Retina (tissue), 1 donor: Measurements from ENCODE around the gene HSPG2.
A peak's percentile ranks its signal among the peaks of the same experiment; 100 is the strongest.
"Not testable (repeated sequence)": the region's sequence is repeated elsewhere in the genome, so short reads cannot be mapped to it uniquely, and the experiment has no call there.

ENCODE experiments used
- DNase-seq: peaks from one replicate; pipeline ENCODE4 v3.0.0-alpha.2; 2016

The HSPG2 gene

DNA sequence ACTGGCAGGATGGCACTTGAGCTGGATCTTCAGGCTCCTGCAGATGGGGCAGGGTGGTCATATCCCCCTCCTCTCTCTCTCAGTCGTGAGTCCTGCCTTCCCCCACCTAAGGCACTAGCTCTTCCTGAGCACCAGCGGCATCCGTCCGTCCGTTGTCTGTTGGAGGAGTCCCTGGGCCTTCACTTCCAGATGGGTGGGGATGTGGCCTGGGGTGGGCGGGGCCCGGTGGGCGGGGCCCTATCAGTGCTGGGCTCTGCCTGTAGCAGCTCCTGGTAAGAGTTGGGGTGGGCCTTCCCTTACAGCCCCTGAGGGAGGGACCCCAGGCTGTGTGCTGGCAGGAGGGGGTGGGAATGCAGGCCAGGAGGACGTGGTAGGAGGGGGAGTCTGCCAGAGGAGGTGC, 114.8 kb downstream of the HSPG2 start:
- no peak for DNase-seq

DNA sequence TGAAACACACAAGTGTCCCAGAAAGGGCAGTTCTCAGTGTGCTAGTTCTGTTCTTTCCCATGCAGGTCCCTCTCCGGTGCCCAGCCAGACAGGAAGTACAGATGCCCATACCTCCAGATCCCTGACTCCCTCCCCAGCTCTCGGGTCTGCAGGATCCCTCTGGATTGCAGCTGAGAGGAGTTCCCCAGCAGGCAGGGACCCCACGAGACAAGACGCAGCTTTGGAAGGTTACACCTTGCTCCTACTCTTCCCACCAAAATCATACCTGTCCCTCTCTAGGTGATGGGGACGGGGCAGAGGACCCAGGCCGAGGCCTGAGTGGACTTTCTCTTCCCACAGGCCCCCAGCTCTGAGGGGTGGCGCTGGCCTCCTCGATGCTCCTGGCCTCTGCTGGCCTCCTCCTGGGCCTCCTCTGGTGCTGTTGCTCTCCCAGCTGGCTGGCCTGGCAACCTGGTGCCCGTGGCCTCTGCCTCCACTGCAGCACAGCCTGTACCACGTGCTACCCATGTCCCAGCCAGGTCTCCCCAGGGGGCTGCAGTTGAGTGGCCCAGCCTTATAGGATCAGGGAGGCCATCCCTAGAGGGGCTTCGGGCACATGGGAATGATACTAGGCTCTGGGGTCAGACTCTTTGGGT, 115.6 kb downstream of the HSPG2 start:
- DNase-seq, result no peak

DNA sequence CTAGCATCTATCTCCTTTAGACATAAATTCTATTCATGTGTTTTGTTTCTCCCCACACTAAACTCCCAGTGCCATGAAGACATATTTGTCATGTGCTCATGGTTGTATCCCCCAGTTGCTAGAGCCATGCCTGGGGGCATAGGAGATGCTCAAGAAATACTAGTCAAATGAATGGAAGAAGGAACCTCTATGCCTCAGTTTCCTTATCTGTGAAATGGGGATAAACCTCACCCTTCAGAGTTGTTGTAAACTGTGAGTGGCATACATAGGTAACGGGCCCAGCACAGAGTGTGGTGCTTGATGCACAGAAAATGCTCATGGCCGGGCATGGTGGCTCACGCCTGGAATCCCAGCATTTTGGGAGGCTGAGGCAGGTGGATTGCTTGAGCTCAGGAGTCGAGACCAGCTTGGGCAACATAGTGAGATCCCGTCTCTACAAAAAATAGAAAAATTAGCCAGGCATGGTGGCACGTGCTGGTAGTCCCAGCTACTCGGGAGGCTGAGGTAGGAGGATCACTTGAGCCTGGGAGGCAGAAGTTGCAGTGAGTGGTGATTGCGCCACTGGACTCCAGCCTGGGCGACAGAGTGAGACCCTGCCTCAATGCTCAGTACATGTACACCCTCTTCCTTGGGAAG, 116.4 kb downstream of the HSPG2 start:
- DNase-seq, result no peak

DNA sequence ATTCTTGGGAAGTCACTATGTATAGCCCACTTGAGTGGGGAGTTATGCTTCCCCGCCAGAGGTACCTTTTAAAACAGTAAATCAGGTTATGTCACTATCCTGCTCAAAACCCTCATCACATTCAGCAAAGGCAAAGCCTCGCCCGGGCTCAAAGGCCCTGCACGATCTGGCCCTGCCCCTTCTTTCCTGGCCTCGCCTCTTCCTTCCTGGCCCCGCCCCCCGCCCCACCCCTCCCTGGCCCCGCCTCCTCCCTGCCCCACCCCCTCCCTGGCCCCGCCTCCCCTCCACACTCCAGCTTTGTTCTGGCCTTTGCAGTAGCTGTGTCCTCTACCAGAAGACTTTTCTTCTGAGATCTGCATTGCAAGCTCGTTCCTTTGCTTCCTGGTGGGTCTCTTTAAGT, 118.5 kb downstream of the HSPG2 start:
- no peak for DNase-seq

DNA sequence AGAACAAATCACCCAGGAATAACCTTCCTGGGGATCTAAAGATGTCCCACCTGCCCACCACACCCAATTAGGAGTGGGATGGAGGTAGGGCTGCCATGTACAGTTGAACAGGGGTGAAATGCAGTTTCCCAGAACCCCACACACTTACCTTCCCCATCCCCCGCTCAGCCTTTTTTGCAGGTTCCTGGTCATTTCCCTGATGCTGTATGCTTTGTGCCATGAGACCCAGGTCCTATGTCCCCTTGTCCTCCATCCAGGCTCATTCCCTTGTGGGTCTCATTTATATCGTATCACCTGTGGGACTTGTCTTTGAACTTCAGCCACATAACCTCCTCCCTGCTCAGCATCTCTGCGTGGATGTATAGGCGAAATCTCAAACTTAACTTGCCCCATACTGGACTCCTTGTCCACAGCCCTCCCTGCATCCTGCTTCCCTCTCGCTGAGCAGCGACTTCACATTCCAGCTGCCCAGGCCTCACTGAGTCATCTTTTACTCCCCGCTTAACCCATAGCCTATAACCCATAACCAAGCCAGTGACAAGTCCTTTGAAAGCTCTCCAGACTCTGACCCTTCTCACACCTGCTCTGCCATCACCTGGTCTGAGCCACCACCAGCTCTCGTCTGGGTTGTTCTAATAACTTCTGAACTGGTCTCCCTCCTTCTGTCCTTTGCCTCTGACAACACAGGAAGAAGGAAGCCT, 120.4 kb downstream of the HSPG2 start:
- DNase-seq, result no peak

DNA sequence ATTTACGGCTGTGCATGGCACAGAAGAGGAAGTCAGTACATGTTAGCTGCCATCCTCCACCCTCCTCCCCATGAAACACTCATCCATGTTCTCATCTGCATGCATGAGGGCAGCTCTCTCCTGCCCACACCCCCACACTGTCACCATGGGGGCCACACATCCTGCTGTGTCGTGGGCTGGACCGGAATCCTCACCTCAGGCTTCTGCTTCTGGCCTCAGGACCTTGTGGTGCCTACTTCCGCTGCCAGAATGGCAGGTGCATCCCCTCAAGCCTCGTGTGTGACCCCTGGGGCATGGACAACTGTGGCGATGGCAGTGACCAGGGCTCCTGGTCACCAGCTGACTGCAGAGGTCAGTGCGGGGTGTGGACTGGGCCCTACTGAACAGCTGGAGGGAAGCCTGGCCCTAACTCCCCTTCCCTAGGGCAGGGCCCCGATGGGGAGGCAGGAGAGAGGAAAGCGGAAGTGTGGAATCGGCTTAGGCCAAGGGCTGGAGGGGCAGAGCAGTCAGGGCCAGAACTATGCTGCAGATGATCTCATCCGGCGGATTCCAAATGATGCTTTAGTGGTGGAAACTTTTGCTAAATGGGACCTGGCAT, 121.3 kb downstream of the HSPG2 start:
- DNase-seq, result no peak

DNA sequence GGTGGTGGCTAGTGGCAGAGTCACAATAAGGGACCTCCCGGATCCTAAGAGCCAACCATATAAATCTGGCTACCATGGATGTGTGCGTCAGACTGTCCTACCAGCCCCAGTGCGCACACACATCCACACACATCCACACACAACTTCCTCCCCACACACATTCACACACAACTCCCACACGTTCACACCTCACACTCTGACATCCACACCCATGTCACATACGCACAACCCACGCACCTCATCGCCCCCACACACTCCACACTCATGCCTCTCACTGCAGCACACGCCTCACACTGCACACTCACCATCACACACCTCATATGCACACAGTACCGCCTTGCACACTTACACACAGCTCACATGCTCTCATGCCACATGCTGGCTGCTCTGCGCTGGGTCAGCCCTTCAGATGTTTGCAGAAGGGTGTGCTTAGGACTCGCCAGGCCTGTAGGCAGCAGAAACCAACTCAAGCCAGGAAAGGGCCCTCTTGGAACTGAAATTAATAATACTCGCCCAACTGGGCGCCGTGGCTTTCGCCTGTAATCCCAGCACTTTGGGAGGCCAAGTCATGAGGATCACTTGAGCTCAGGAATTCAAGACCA, 122.0 kb downstream of the HSPG2 start:
- DNase-seq, result no peak

DNA sequence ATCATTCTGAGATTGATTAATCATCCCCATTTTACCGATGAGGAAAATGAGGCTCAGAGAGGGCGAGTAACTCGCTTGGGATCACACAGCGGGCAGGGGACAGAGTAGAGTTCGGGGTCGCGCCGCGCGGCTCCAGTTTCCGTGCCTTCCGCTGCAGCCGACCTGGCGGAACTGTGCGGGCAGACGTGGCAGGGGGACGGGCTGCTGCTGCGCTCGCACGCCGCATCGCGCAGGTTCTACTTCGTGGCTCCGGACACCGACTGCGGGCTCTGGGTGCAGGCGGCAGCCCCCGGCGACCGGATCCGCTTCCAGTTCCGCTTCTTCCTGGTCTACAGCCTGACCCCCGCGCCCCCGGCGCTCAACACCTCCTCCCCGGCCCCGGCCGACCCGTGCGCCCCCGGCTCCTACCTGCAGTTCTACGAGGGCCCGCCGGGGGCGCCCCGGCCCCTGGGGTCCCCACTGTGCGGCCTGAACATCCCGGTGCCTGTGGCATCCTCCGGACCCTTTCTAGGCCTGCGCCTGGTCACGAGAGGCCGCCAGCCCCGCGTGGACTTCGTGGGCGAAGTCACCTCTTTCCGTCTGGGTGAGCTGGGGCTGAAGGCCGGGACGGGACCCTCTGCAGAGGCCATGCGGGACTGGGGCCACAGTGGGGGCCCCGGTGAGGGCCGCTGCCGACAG, 122.7 kb downstream of the HSPG2 start:
- peak; percentile 68 for DNase-seq

DNA sequence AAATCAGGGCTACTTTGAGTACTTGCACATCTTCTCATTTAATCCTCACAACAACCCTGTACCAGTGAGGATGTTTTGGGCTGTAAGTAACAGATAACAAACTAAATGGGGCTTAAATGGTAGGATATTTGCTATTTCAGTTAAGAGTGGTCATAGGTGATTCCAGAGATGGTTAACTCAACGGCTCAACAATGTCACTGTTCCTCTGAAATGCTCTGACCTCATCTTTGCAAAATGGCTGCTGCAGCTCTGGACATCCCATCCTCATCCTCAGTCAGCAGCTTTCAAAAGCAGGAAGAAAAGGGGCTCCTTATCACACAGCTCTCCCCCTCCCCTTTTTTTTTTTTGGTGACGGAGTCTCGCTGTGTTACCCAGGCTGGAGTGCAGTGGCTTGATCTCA, 123.6 kb downstream of the HSPG2 start:
- no peak for DNase-seq

DNA sequence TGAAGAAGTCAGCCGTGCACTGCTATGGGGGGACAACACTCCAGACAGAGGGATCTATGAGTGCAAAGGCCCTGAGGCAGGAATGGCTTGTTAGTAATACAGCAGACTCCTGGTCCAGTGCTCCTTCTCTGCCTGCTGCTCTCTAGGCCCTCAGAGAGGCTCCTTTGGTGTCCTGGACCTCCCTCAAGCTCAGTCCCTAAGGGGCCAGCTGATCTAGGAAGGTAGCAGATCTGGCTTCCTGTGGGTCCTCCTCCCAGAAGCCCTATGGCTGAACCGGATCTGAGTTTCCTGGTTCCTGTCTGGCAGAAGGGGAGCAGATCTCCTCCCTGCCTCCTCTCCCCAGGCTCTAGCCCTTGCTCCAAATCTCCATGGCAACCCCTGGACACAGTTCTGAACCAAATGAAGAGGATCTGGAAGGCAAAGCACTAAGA, 125.2 kb downstream of the HSPG2 start, which contains the start of gene LDLRAD2:
LDLRAD2 (plus strand) TSS at position 391 of the 431 bp plus-strand sequence. CDS start 187 bp downstream, outside the sequence.
- DNase-seq, result no peak

DNA sequence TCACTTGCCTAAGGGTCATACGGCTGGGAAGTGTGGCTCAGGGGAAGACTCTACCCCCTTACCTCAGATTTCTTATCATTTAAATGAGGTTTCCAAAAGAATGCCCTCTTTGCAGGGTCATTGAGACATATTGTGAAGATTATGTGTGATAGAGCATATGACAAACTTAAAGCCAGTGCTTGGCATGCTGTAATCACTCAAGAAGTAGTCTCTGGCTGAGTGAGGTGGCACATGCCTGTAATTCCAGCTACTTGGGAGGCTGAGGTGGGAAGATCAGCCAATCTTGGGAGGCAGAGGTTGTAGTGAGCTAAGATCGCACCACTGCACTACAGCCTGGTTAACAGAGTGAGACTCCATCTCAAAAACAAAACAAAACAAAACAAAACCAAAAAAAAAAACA, 132.6 kb downstream of the HSPG2 start:
- DNase-seq, result no peak

DNA sequence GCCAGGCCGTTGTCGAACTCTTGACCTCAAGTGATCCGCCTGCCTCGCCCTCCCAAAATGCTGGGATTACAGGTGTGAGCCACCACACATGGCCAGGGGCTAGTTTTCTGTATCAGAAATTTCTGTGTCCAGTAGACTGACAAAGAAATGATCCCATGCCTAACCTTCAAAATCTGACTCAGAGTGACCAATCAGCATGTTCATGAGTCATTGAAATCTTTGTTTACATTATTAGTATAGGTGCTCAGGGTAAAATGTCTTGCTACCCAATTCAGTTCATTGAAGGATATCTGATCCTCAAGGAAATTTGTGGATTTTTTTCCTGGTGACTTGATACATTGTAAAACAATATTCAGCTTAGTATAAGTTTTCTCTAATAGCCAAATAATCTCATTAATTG, 136.0 kb downstream of the HSPG2 start:
- no peak for DNase-seq

DNA sequence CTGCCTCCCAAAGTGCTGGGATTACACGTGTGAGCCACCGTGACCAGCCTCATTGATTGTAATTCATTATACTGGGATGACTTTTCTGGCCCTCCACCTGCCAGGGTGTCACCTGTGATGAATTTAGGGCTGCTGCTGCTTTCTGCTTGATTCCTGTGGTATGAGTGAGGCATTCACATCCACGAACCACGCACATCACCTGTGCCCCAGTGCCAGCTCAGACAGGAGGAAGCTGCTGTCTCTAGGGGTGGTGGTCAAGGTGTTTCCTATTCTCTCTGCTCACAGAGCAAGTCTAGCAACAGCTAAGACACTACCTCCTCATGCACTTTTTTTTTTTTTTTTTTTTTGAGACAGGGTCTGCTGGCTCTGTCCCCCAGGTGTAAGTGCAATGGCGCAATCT, 137.4 kb downstream of the HSPG2 start:
- no peak for DNase-seq

DNA sequence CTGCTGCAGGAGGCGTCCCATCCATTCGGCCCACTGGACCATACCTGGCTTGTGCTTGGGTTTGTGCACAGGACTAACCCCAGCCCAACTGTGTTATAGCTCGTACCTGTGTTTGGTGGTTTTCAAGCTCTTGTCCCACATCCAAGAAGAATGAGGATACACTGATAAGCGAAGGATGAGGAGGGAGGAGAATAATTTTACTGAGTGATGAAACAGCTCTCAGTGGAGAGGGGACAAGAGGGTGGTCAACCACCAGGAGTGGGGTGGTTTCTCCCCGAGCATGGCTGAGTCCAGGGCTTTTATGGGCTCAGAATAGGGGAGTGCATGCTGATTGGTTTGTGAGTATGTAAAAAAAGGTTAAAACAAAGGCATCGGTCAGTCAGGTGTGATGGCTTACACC, 142.0 kb downstream of the HSPG2 start:
- DNase-seq, result no peak

DNA sequence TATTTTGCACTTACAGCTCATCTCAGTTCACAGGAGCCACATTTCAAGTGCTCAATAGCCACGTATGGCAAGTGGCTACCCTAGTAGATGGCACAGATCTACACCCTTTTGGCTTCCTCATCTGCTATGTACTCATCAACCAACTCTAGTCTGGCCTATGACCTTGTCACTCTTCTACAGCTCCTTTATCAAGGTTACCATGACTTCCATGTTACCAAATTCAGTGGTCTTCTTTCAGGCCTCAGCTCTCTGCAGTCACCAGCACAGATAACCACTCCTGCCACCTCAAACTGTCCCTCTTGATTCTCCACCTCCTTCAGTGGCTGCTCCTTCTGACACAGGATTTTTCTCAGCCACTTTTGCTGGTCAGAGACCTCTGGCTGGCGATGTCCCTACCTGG, 142.5 kb downstream of the HSPG2 start:
- no peak for DNase-seq

DNA sequence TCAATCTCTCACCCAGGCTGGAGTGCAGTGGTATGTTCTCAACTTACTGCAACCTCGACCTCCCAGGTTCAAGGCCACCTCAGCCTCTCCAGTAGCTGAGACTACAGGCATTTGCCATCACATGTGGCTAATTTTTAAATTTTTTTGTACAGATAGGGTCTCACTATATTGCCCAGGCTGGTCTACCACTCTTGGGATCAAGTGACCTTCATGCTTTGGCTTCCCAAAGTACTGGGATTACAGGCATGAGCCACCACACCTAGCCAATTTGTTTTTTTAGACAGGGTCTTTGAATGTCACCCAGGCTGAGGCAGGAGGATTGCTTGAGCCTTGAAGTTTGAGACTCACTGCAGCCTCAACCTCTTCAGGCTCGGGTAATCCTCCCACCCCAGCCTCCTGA, 144.0 kb downstream of the HSPG2 start:
- no peak for DNase-seq

DNA sequence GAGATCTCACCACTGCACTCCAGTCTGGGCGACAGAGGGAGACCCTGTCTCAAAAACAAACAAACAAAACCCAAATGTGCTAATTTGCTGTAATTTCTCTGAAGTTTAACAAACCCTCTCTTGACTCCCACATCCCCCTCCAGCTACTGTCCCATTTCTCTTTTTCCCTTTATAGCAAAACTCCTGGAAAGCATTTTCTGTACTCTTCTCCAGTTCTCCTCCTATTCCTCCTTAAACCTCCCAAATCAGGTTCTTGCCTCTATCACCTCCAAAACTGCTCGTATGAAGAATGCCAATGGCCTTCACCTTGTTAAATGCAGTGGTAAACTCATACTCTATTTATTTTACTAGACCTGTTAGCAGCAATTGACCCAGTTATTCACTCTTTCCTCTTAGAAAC, 150.5 kb downstream of the HSPG2 start:
- no peak for DNase-seq

DNA sequence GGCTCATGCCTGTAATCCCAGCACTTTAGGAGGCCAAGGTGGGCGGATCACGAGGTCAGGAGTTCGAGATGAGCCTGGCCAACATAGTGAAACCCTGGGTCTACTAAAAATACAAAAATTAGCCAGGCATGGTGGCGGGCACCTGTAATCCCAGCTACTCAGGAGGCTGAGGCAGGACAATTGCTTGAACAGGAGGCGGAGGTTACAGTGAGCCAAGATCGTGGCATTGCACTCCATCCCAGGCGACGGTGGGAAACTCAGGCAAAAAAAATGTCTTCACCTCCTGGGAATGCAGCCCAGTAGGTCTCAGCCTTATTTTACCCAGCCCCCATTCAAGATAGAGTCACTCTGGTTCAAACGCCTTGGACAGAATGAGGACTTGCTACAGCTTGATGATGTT, 151.3 kb downstream of the HSPG2 start:
- not testable (repeated sequence) for DNase-seq

DNA sequence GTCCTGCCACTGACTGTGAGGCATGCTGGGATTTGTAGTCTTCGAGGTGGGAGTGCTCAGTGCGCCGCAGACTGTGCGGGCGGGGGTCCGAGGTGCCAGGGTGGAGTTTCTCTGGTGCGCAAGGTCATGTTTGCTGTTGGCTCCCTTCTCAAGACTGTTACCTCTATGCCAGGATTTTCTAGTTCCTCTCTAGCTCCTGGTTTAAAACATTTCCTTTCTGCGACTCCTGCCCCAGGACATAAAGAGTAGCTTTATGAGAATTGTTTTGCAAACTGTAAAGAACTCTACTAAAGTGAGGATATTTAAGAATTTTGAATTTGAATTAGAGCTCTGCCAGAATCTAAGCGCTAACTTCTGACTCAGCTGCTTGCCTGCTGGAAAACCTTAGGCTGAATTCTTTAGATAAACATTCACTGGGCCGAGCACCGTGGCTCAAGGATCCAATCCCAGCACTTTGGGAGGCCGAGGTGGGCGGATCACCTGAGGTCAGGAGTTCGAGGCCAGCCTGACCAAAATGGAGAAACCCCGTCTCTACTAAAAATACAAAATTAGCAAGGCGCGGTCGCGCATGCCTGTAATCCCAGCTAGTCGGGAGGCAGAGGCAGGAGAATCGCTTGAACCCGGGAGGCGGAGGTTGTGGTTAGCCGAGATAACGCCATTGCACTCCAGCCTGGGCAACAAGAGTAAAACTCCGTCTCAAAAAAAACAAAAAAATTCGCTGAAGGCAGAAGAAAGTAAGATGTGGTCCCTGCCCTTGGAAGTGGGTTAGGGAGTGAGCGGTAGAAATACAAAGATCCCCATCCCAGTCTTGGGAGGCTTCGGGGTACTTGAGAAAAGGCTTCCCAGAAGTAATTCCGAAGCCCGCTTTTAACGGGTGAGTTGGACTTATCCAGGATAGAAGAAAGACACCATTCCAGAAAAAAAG, 153.2 kb downstream of the HSPG2 start:
- DNase-seq, result peak; percentile 7

DNA sequence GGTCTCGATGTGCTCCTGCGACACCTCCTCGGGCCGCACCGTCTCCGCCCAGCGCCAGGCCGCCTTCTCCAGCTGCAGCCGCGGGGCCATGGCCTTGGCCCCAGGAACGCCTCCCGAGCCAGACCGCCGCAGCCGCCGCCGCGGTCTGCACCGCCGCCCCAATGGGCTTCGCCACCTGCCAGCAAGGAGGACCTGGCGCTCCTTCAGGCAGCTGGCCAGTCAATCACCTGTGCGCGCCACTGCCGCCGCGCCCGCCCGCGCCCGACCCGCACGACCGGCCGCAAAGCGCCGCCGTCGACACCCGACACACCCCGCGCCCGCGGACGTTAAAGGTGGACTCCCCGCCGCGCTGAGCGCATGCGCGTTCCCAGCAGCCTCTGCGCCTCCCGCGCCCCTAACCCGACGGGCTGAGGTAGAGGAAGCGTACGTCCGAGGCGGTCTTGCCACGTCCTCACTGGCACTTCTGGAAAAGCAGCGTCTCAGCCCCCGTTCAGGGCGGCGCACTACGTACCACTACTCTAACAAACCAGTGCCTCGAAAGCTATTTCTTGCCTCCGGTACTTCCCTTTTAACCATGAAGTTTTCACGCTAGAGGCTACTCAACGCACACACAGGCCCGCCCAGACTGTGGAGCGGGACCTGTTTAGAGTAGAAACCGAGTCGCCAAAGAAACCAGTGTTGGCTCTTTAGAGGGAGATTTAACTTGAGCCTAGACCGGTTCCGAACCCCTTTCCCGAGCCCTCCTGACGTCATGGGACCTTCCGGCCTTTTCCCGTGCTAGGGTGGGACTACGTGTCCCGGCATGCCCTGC, 154.0 kb downstream of the HSPG2 start, which contains the start of gene USP48:
USP48 (minus strand) TSS at position 282 of the 811 bp plus-strand sequence; CDS start at position 90, 192 bp downstream.
- DNase-seq, result peak; percentile 99
